ENCODE data around the gene CMAS. TPM values are rescaled to one million over a fixed set of nuclear protein-coding genes. Genes with fewer than 3 reads are reported as not detected.

CMAS gene
- total and polyA plus RNA-seq, 2 of the 8 experiments (the other 6 are each of a cell fraction or from before 2014, with no cell fraction given): 13.2 to 59.8 TPM

DNA sequence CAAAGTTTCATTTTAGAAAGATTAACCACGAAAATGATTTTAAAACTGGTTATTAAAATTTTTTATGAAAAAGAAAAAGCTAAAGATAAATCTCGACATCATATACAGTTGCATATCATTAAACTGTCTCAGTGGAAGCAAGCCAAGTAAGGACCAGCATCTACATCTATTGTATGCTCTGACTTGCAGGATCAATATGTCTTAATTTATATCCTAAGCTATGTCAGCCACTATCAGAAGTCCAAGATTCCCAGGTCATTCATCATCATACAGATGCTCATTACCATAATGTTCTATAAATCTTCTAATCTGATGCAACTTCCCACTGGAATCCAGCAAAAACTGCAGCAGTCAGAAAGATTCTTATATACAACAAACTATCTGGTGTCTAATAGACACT is 43.5 kb downstream of the CMAS start:
- Histone ChIP-seq H3K23ac (ENCODE audit: insufficient read length) (no peak overlapping the region), H4K91ac (replicated peaks; ENCODE audit: insufficient read length, low read length) (no peak overlapping the region), H4K20me1 (replicated peaks in 1 of 2; ENCODE audit: control insufficient read depth in 1 of 2, insufficient read depth in 2 of 2, low read length in 2 of 2) (no peaks in the 10 kb centered on the region), H3K9me3 (ENCODE audit: insufficient read depth in 2 of 2, low read depth in 1 of 2, low read length in 1 of 2) (no peaks in the 10 kb centered on the region), H3K4ac (replicated peaks; ENCODE audit: insufficient read length, low read depth, low read length) (no peak overlapping the region), H2AFZ (ENCODE audit: low read length) (no peak overlapping the region), H3K27me3 (replicated peaks in 1 of 4; ENCODE audit: control insufficient read depth in 3 of 4, extremely low read depth in 1 of 4, insufficient read depth in 3 of 4, low read length in 3 of 4) (no peaks in the 10 kb centered on the region), H3K4me2 (ENCODE audit: insufficient read depth in 1 of 2, low read depth in 2 of 2, low read length in 2 of 2) (no peak overlapping the region), H3K14ac (ENCODE audit: insufficient read length) (no peak overlapping the region), H4K5ac (ENCODE audit: insufficient read length, low read depth, low read length) (no peak overlapping the region), H3K79me1 (ENCODE audit: low read depth, low read length) (no peaks in the 10 kb centered on the region), H3K9ac (replicated peaks in 1 of 4; ENCODE audit: extremely low read depth in 1 of 4, low read depth in 3 of 4, low read length in 3 of 4) (no peak overlapping the region), H3K4me1 (replicated peaks in 1 of 4; ENCODE audit: control insufficient read depth in 3 of 4, insufficient read depth in 4 of 4, low read length in 3 of 4) (no peaks in the 10 kb centered on the region), H2BK15ac (ENCODE audit: low read length) (no peak overlapping the region), H2AK5ac (ENCODE audit: low read depth, low read length) (no peak overlapping the region), H2BK120ac (replicated peaks; ENCODE audit: low read depth, low read length) (no peak overlapping the region), H4K8ac (ENCODE audit: extremely low read depth, insufficient read depth, low read length) (no peak overlapping the region), H3K4me3 (ENCODE audit: extremely low read depth in 1 of 4, insufficient read depth in 2 of 4, low read depth in 3 of 4, low read length in 4 of 4) (no peak overlapping the region), H3K36me3 (ENCODE audit: control insufficient read depth in 2 of 4, insufficient read depth in 4 of 4, low read length in 3 of 4) (no peaks in the 10 kb centered on the region), H3K79me2 (ENCODE audit: control insufficient read depth in 1 of 2, insufficient read depth in 2 of 2, low read length in 2 of 2) (no peaks in the 10 kb centered on the region), H2BK5ac (ENCODE audit: low read depth, low read length) (no peak overlapping the region), H2BK12ac (ENCODE audit: low read depth, low read length) (no peak overlapping the region), H3K18ac (ENCODE audit: extremely low read depth, low read length) (no peak overlapping the region), H3K56ac (replicated peaks; ENCODE audit: insufficient read length, low read depth, low read length) (no peak overlapping the region), H3K23me2 (ENCODE audit: low read depth, low read length) (no peaks in the 10 kb centered on the region), H2BK20ac (ENCODE audit: low read length) (no peak overlapping the region), H3K27ac (ENCODE audit: low read depth, low read length) (no peak overlapping the region)
- FAIRE-seq (no peak), DNase-seq (ENCODE audit: low read depth in 1 of 2, low spot score in 2 of 2) (no peak)
- ChIA-PET CTCF (ENCODE audit: partially characterized antibody) (interaction anchor here (3.4 kb wide), 1 partner anchor 11 kb away, joined by 16 read pairs; no protein-coding TSS in a partner anchor), POLR2A (ENCODE audit: partially characterized antibody) (no interaction called here)
- 86% methylated on average over 2 of the region's 2 CpGs; no CpG with 5 or more reads in 1 of the 2 experiments for WGBS, 2 experiments (ENCODE audit: extremely low coverage in 1 of 2, insufficient coverage in 1 of 2, insufficient read length in 1 of 2, insufficient replicate concordance in 2 of 2, low coverage in 1 of 2, low lambda C conversion rate in 2 of 2, missing lambda C conversion rate in 1 of 2)
- TF ChIP-seq PHF8 (conservative IDR thresholded peaks at IDR 0.05; ENCODE audit: low read depth, low read length) (no peak), CEBPB (IDR thresholded peaks at IDR 0.05; ENCODE audit: low read depth, low read length) (no peak), CTBP2 (IDR thresholded peaks at IDR 0.05; ENCODE audit: borderline replicate concordance, insufficient read depth, insufficient read length, low read length) (no peak), CHD2 (IDR thresholded peaks at IDR 0.05; ENCODE audit: low read length) (no peak), MAX (IDR thresholded peaks at IDR 0.05) (no peak), HDAC6 (IDR thresholded peaks at IDR 0.05; ENCODE audit: low read depth, low read length) (no peak), SP1 (IDR thresholded peaks at IDR 0.05; ENCODE audit: low read depth, low read length) (no peak), HDAC2 (IDR thresholded peaks at IDR 0.05; ENCODE audit: borderline replicate concordance in 1 of 2, low read depth in 2 of 2, low read length in 2 of 2) (no peak), SIN3A (conservative IDR thresholded peaks at IDR 0.05 in 1 of 2, IDR thresholded peaks at IDR 0.05 in 1 of 2; ENCODE audit: low read depth in 1 of 2, low read length in 2 of 2) (no peak), JUN (IDR thresholded peaks at IDR 0.05; ENCODE audit: low read depth, low read length) (no peak), RAD21 (IDR thresholded peaks at IDR 0.05 in 1 of 2, conservative IDR thresholded peaks at IDR 0.05 in 1 of 2; ENCODE audit: low read depth in 2 of 2, low read length in 2 of 2) (no peak), KDM1A (IDR thresholded peaks at IDR 0.05; ENCODE audit: borderline replicate concordance, low read length) (no peak), EZH2 (IDR thresholded peaks at IDR 0.05; ENCODE audit: low read depth, low read length, severe bottlenecking) (no peak), SP2 (IDR thresholded peaks at IDR 0.05; ENCODE audit: low read length) (no peak)
